ENCODE results near the gene PZP.
A peak's percentile ranks its signal among the peaks of the same experiment; 100 is the strongest.
"Not testable (repeated sequence)": the region's sequence is repeated elsewhere in the genome, so short reads cannot be mapped to it uniquely, and the experiment has no call there.

Gene PZP

GRCh38 chr12:9208229-9208628 lies at the start of gene PZP:
TSS of gene PZP (minus strand) at chr12:9208395. CDS start at chr12:9208341, 54 bp downstream.
- DNase-seq, result no peak

GRCh38 chr12:9256758-9257405 lies 48.7 kb upstream of the PZP start:
- DNase-seq, result no peak

GRCh38 chr12:9256341-9256740 lies 48.1 kb upstream of the PZP start:
- DNase-seq, result no peak

GRCh38 chr12:9255837-9256236 lies 47.6 kb upstream of the PZP start:
- no peak for DNase-seq

- DNase-seq, result no peak
These were observed 45.3 kb upstream of the PZP start for GRCh38 chr12:9253464-9253863.

DNA sequence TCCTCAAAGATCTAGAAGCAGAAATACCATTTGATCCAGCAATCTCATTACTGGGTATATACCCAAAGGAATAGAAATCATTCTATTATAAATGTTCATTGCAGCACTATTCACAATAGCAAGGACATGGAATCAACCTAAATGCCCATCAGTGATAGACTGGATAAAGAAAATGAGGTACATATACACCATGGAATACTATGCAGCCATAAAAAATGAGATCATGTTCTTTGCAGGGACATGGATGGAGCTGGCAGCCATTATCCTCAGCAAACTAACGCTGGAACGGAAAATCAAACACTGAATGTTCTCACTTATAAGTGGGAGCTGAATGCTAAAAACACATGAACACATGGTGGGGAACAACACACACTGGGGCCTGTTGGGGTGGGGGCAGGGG lies 44.6 kb upstream of the PZP start:
- not testable (repeated sequence) for DNase-seq

GRCh38 chr12:9252256-9252655 lies 44.1 kb upstream of the PZP start:
- no peak for DNase-seq

DNA sequence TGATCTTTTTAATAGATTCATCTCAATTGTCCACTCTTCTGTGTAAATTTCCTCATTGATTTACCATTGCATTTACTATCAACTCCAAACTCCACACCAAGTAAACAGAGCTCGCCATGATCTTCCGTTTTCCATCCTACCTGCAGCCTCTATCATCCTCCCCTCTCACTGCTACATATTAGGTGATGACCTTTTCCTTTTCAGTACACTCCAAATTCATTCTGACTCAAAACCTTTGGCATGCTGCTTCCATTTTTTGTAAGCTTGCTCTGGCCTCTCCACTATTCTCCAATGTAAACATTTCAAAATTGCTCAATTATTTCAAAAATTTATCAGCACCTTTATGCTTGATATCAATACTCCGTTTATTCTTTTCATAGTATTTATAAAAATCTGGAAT lies 40.2 kb upstream of the PZP start:
- no peak for DNase-seq

DNA sequence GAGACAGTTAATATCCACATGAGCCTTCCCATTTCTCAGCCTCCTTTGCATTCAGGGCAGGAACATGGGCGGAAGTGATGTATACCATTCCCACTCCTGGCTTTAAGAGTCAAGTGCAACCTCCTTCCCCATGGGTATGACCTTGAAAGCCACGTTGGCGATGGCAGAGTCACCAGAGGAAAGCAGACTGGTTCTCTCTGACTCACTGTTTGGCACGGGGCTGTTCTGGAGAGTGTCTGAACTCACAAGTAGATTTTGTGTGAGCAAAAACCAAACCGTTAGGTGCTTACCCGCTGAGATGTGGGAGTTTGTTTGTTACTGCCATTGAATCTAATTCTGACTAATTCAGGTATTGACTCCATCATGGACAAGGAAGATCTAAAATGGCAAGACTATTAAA lies 36.7 kb upstream of the PZP start:
- no peak for DNase-seq

- no peak for DNase-seq
These were observed 35.9 kb upstream of the PZP start for GRCh38 chr12:9243999-9244649.

DNA sequence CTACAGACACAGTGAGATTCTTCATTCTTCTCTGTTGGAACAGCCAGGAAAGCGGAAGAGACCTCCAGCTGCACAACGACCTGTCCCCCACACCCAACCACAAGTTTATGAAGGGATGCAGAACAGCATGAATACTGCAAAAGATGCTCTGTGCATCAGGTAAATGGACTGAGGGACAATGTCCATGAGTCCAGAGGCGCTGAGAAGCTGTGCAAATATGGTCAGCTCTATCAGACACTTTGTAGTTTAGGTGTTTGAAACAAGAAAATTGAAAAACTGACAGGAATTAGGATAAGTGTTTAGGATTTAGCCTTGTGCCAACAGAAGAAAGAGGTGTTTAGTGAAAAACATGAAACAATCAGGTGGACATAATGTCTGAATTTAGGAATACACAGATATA lies 33.1 kb upstream of the PZP start:
- DNase-seq, result no peak

- no peak for DNase-seq
These were observed 32.6 kb upstream of the PZP start for GRCh38 chr12:9240776-9241175.

DNA sequence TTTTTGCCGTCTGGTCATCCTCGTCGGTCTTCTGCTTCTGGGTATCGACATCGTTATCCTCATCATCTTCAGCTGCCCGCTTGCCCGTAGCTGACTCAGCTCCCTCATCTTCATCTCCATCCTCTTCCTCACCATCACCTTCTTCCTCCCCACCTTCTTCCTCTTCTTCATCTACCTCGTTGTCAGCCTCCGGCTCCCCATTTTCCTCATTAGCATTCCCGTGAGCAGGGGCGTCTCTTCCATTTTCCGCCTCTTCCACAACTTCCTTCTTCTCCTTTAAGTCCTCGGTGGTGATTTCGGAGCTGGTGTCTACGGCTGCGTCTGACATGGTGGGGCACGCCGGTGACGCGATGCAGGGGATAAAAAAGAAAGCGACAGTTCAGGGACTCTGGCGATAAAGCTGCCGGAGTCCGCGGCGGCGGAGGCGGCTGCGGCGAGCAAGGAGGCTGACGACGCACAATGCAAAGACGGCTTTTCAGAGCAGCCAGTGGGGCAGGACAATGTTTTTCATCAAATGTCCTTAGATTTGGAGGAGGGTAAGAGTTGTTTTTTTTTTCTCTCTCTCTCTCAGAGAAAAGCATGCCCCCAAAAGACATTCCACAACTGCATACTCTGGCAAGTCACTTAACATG lies 31.9 kb upstream of the PZP start:
- peak; percentile 25 for DNase-seq

GRCh38 chr12:9237286-9237685 lies 29.1 kb upstream of the PZP start:
- DNase-seq, result no peak

- no peak for DNase-seq
These were observed 27.3 kb upstream of the PZP start for GRCh38 chr12:9235519-9235918.

DNA sequence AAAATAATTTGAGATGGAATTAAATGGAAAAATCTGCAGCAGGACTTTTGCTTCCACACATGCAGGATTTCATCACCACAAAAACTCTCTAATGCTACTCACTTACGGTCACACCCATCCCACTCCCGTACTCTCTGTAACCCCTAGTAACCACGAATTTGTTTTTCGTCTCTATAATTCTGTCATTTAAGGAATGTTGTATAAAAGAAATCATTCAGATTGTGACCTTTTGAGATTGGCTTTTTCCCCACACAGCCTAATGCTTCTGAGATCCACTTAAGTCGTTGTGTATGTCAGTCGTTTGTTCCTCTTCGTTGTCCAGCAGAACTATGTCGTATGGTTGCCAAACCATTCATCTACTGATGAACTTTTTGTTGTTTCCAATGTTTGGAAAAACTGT lies 19.8 kb upstream of the PZP start:
- DNase-seq, result no peak

DNA sequence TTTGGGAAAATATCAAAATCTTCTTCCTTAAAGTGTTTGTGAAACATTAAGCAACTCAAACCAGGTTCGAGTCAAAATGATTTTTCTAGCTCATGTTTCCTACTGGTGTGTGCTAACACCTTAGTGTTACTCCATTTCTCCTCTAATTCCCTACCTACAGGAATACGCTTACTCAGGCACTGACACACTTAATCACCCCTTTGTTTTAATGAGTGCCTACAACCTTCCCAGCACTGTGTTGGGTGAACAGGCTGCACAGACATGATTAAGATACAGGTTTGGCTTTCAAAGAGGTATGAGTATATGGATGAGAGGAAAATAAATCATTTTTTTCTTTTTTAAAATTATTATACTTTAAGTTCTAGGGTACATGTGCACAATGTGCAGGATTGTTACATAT lies 15.6 kb upstream of the PZP start:
- DNase-seq, result no peak

DNA sequence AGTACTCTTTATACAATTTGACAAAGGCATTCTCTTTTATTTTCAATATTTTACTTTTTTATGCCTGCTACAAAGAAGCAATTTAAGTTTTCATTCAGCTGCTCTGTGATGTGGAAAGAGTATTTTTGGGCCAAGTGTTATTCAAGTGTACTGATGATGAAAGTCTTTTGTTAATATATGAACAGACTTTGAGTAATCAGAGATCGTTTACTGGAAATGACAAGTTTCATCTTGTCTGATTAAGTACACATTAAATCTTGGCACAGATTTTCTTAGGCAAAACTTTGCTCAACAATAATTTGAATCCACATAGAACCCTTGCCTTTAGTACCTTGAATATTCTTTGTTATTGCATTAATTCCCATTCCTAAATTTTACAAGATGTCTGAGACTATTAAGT lies 13.3 kb upstream of the PZP start:
- DNase-seq, result no peak

- DNase-seq, result not testable (repeated sequence)
These were observed 12.8 kb upstream of the PZP start for GRCh38 chr12:9221011-9221410.

DNA sequence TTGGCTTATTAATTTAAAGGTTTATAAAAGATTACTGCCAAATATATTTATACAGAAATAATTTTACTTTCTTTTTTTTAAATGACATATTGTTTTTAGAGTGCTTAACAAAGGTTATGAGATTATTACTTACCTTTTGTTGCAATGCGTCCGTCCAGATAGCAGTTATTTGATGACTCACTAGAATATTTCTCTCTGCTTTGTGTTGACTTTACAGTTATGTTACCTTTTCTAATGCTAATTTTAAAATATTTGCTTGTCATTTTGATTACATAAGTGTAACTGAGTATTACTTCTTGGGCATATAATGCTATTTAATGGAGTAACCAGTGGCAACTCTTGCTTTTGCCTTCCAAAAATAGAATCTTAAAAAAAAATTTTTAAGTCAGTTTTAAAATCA lies 6.3 kb upstream of the PZP start:
- DNase-seq, result no peak

GRCh38 chr12:9211687-9212086 lies 3.5 kb upstream of the PZP start:
- DNase-seq, result no peak

GRCh38 chr12:9204380-9204779 lies 3.8 kb downstream of the PZP start:
- no peak for DNase-seq

DNA sequence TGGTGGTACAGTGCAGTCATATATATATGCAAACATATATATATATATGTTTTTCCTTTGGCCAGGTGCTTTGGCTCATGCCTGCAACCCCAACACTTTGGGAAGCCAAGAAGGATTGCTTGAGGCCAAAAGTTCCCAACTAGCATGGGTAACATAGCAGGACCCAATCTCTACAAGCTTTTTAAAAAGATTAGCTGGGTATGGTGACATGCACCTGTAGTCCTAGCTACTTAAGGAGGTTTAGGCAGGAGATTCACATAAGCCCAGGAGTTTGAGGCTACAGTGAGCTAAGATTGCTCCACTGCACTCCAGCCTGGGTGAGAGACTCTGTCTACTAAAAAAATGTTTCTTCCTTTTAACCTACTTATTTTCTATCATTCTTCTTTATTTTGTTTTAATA lies 10.2 kb downstream of the PZP start:
- DNase-seq, result no peak

GRCh38 chr12:9184276-9184675 lies 23.9 kb downstream of the PZP start:
- no peak for DNase-seq

DNA sequence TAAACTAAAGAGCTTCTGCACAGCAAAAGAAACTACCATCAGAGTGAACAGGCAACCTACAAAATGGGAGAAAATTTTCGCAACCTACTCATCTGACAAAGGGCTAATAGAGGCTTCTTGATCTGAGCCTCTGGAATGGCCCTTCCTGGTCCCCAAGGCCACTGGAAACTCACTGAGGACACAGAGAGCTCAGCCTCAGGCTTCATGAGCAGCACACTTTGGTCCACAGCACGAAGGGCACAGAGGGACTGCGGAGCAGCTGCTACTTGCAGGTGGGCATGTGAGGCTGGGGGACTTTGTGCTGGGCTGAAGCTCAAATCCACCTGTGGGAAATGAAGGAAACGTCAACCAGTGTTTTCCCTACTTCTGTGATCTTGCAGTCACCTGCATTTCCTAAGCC lies 27.4 kb downstream of the PZP start:
- DNase-seq, result no peak

Measured in DMS53 (cell line).